NCI-H2227 treated with DMSO at 0.1 percent for 48 hours (cell line): Measurements from ENCODE around the gene TMC1.
"Not testable (repeated sequence)": the region's sequence is repeated elsewhere in the genome, so short reads cannot be mapped to it uniquely, and the experiment has no call there.

Experiments
- DNase-seq: peaks from one replicate; lab custom pipeline; 2025; lab: John Stamatoyannopoulos, UW

TMC1 gene

DNA sequence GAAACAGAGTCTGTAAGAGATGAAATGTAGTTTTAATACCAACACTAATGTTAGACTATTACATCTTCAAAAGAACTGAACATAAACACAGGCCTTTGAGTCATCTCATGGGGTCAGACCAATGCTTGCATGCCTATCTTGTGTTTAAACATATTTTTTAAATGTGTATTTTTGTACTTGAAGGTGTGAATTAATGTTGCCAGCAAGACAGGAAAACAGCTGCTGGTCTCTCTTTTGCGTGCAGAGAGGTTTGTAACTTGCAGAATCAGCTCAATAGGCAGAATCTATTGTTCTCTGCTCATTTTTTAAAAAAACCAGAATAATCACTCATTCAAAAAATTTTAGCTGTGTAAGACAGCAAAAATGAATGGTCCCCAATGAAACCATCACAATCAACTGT, 251.3 kb downstream of the TMC1 start:
- DNase-seq: no peak

GRCh38 chr9:72773570-72773969, 252.2 kb downstream of the TMC1 start:
- DNase-seq: no peak

- DNase-seq: no peak
These were observed 254.2 kb downstream of the TMC1 start for GRCh38 chr9:72775570-72775969.

DNA sequence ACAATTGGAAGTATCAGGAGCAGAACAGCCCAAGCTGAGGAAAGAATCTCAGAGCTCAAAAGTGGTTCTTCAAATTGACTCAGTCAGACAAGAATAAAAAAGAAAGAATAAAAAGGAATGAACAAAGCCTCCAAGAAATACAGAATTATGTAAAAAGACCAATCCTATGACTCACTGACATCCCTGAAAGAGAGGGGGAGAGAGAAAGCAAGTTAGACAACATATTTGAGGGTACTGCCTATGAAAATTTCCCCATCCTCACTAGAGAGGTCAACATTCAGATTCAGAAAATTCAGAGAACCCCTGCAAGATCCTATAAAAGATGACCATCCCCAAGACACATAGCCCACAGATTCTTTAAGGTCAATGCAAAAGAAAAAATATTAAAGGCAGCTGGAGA, 258.2 kb downstream of the TMC1 start:
- DNase-seq: no peak

DNA sequence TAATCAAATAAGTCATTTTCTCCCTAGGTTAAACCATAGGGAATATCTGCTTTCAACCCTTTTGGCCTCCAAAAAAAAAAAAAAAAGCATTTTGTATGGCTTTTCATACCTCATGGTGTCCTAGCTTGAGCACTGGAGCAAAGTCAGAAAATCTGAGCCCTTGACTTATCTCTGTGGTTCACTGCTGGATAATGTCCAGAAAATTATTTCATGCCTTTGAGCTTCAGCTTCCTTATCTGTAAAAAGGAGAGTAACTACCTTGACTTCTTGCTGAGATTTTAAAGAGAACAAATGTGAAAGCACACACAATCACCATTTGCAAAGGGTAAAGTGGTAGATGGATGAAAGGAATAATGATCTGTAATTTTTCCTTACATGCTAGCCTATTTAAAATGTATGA, 265.5 kb downstream of the TMC1 start:
- DNase-seq: no peak

DNA sequence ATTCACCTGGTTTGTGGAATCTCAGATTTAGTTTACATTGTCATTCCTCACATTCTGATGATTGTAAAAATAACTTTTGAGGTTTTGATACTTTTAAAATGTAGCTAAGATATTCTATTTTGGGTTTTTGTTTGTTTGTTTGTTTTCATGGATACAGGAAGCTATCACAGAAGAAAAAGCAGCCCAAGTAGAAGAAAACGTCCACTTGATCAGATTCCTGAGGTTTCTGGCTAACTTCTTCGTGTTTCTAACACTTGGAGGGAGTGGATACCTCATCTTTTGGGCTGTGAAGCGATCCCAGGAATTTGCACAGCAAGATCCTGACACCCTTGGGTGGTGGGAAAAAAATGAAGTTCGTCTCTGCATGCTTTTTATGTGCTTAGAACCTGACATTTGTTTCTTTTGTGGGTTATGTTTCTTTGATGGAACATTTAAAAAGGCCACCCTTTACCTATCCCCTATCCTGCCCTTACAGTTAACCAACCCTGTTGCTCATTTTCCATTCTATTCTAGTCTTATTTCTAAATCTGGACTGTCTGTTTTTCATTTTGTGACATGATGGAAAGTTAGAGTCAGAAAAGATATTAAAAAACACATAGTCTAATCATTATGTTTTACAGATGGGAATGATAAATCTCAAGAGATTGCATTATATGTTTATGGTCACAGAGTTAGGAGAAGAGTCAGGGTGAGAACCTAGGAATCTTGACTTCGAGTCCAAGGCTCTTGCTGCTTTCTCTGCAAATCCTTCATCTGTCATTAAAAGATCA, 267.7 kb downstream of the TMC1 start:
- no peak for DNase-seq

DNA sequence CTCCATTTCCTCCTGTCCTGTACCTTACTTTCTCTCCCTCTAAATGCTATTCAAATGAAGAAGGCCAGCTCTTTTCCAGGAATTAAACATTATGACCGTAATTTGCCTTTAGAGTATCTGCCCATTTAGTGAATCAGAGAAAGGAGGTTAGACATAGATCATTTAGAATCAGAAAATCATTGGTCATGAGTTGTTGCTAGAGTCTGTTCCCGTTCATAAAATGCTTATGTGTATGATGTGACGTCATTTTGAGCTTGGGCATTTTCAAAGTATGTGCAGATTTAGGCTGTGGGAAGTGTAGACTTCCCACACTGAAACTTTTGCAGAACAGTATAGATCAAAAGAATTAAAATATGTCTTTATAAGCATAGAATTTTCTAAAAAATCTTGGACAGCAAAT, 268.5 kb downstream of the TMC1 start:
- no peak for DNase-seq

- DNase-seq: no peak
These were observed 269.6 kb downstream of the TMC1 start for GRCh38 chr9:72790989-72791388.

DNA sequence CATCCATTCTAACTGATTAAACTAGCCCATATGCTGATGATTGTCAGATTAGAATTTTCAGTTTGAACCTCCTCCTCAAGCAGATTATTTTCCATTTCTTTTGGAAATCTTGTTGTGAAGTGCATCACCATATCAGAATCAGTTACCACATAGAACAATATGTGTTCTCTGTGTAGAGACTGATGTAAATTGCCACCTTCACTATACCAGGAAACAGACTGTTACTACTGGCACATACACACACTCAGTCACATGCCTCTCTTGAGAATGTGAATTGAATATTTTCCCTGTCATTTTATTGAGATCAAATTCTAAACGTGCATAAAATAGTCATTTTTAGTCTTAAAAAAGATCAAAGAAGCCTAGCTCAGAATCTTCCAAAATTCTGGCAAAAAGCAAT, 270.0 kb downstream of the TMC1 start:
- DNase-seq: no peak

- no peak for DNase-seq
These were observed 273.5 kb downstream of the TMC1 start for GRCh38 chr9:72794946-72795345.

GRCh38 chr9:72800328-72800994, 279.1 kb downstream of the TMC1 start:
- DNase-seq: no peak

DNA sequence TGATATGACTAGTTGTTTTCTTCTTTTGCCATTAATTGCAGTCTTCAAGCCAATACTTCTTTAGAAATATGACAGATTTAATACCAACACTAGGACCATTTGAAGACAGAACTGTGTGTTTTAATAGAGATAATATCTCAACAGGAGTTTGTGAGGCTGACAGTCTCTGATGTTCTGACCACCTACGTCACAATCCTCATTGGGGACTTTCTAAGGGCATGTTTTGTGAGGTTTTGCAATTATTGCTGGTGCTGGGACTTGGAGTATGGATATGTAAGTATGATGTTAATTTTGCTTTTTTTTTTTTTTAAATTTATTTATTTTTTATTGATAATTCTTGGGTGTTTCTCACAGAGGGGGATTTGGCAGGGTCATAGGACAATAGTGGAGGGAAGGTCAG, 283.8 kb downstream of the TMC1 start:
- no peak for DNase-seq

- DNase-seq: not testable (repeated sequence)
These were observed 285.0 kb downstream of the TMC1 start for GRCh38 chr9:72806313-72806809.

DNA sequence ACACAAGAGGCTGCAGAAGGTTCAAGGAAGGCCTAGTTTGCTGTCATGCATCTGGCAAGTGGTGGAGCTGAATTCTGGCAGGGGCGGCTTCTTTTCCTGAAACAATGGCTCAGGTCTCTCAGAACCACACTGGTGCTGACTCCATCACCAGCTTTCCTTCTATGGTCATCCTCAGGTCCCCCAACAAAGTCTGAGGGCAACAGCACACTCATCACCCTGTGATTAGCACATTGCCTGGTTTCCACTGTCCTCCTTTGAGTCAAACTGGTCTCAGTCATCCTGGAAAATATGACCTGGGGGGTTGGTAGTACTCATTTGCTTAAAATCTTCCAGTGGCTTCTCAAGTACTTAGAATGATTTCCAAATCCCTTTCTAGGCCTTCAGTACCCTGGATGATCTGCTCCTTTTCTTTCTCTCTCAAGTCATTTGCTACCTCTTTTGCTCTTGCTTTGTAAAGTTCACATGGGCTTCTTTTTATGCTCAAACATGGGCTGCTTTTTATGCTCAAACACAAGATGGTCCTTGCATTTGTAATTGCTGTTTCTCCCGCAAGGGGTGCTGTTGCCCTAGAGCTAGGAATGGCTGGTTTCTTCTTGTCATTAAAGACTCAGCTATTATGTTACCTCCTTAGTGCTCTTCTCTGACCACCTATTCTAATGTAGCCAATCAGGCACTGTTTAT, 286.5 kb downstream of the TMC1 start:
- no peak for DNase-seq

DNA sequence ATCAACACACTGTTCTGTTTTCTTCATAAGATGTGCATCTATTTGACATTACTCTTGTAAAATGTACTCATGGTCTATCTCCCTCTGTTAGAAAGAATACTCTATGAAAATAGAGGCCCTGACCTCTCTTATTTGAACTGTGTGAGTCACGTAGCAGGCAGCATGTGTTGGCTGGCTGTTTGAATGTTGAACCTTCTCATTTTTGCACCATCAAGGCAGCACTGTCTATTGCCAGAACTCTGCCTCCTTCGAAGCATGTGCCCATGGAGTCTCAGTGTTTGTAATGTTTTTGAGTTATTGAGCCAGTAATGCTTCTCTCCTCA, 287.0 kb downstream of the TMC1 start:
- DNase-seq: no peak

- no peak for DNase-seq
These were observed 288.2 kb downstream of the TMC1 start for GRCh38 chr9:72809586-72809985.

DNA sequence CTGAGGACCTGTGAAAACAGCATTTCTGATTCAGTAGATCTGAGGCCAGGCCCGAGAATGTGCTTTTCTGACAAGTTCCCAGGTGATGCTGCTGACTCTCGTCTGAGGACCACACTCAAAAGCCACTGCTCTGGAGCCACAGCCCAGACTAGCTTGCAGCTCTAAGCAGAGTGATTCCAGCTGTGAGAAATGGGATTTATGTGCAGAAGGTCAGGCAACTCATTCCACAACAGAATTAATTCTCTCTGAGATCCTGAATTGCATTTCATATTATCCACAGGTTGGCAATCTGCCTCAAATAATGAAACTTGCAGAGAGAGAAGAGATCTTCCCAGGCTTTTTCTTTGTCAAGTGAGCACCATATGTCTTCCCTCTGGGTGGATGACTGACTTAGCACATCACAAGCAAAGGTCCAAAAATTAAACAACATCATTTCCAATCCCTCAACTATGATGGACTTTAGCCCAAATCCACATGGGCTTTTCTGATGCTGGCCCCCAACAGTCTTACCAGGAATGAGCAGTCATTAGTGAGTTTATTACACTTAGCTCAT, 291.2 kb downstream of the TMC1 start:
- no peak for DNase-seq

DNA sequence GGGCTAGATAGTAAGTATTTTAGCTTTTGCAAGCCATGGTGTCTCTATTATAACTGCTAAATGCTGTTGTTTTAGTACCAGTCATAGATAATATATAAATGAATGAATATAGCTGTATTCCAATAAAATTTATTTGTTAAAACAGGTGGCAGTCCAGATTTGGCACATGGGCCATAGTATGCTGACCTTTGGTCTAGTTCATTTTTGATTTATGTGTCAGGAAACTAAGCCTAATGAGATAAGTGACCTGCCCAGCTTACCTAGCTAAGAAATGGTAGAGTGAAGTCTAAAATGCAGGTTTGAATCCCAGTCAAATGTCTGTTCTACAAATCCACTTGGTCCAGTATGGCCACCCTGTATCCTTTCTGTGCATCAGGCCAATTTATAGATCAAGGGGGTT, 292.1 kb downstream of the TMC1 start:
- DNase-seq: no peak

GRCh38 chr9:72814083-72814597, 292.7 kb downstream of the TMC1 start:
- no peak for DNase-seq

DNA sequence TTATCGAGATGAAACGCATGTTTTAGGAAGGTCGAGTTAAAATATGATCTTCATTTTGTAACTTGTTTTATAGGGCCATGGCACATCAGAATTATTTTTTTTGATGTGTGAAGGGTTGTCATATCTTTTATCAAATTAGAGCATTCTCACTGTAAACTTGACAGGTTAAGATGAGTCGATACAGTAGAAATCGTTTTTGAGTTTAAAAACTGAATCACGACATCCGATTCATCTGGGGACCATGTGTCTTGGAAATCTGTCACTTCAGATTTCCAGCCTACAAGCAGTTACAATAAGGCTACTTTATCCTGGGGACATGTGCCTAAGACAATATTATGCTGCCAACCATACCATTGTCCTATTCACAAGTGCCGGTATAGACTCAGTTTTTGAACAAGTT, 295.3 kb downstream of the TMC1 start:
- DNase-seq: no peak

DNA sequence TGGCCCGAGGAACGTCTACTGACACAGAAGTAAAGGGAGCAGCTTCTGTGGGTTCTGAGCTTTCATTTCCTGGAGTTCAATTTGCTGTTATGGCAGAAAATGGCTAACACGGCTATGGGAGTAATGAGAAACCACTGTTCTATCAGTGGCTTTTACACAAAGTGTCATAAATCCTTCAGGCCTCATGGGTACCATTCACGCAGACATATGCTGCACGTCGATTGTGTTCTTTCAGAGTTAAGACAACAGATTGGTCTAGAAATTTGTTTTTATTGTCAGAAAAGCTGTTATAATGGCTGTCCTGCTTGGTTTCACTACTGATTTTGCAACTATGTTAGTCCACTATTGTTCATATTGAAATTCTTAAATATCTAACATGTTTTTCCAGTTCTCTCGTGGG, 296.0 kb downstream of the TMC1 start:
- DNase-seq: no peak

DNA sequence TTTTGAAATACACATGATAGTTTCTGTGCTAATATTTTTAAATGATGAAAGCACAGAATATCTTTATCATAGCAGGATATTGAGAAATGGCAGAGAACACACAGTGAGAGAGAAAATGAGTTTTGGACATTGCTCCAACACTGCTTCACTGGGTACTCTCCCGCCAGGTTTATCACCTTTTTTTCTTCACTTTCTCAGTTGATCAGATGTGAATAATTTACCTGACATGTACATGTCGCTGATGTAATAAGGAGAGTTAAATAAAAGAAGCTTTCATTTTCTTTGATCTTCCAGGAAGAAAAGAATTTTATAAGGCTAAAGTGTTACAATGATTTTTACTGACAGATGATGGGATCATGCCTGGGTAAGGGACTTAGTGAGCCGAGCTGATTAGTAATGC, 297.0 kb downstream of the TMC1 start:
- no peak for DNase-seq

DNA sequence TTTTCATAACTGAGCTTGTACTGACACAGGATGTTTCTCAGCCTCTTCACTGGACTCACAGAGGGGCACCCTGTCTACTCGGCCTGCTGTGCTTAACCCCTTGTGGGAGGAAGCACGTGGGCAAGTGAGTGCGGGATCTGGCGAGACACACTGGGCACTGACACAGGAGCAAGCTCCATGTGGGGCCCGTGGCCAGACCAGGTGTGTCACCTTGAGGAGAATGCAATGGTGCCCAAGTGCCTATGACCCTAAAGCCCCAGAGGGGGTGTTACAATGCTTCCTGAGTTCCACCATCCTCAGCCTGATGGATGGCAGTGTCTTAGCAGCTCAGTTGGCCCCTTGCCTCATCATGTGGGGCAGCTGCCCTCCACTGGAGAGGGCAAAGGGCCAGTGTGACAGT, 302.6 kb downstream of the TMC1 start:
- DNase-seq: no peak
